Measurements from ENCODE around the gene ADAP1. TPM values are rescaled to one million over a fixed set of nuclear protein-coding genes. Genes with fewer than 3 reads are reported as not detected.
A peak's percentile ranks its signal among the peaks of the same experiment; 100 is the strongest.

Gene ADAP1
- total and polyA plus RNA-seq, 2 of the 13 experiments (the other 11 are each of a cell fraction or from before 2014, with no cell fraction given) = 10.5 to 24.6 TPM

GRCh38 chr7:991729-992656, 37.5 kb upstream of the ADAP1 start (continued):
- TF ChIP-seq FOXC1 (CRISPR knock-in tag; IDR thresholded peaks at IDR 0.05; ENCODE audit: borderline replicate concordance) (no peak), ZNF780A (CRISPR knock-in tag; IDR thresholded peaks at IDR 0.05) (no peak; the same call in 1 of the 2 replicates), ZC3H13 (CRISPR knock-in tag; IDR thresholded peaks at IDR 0.05) (0 out of 2 replicates have a peak, but pooled peaks have one; percentile 14), HOXA3 (CRISPR knock-in tag; IDR thresholded peaks at IDR 0.05) (0 out of 2 replicates have a peak, but pooled peaks have one; percentile 4), ZMYM3 (CRISPR knock-in tag; IDR thresholded peaks at IDR 0.05) (no peak), DPF2 (CRISPR knock-in tag; IDR thresholded peaks at IDR 0.05; ENCODE audit: borderline replicate concordance, low read depth) (no peak), ZNF740 (CRISPR knock-in tag; IDR thresholded peaks at IDR 0.05) (peak; percentile 85), ARNTL (CRISPR knock-in tag; IDR thresholded peaks at IDR 0.05) (no peak), GFI1 (CRISPR knock-in tag; IDR thresholded peaks at IDR 0.05; ENCODE audit: borderline replicate concordance) (0 out of 2 replicates have a peak, but pooled peaks have one; percentile 11), NAIF1 (CRISPR knock-in tag; IDR thresholded peaks at IDR 0.05; ENCODE audit: borderline replicate concordance) (no peak; the same call in 1 of the 2 replicates), ZFP82 (CRISPR knock-in tag; IDR thresholded peaks at IDR 0.05; ENCODE audit: borderline replicate concordance) (no peak), ZNF431 (CRISPR knock-in tag; IDR thresholded peaks at IDR 0.05; ENCODE audit: borderline replicate concordance, low read depth) (no peak), ZNF280D (CRISPR knock-in tag; IDR thresholded peaks at IDR 0.05) (no peak), SNAI1 (CRISPR knock-in tag; IDR thresholded peaks at IDR 0.05; ENCODE audit: borderline replicate concordance) (no peak), ZNF274 (CRISPR knock-in tag; IDR thresholded peaks at IDR 0.05) (no peak), ARNT2 (CRISPR knock-in tag; IDR thresholded peaks at IDR 0.05; ENCODE audit: low read depth) (0 out of 2 replicates have a peak, but pooled peaks have one; percentile 41), TAF15 (IDR thresholded peaks at IDR 0.05; ENCODE audit: low read depth, low read length, poor library complexity, severe bottlenecking) (peak; percentile 23), AHDC1 (CRISPR knock-in tag; IDR thresholded peaks at IDR 0.05; ENCODE audit: borderline replicate concordance) (no peak), ZSCAN31 (CRISPR knock-in tag; IDR thresholded peaks at IDR 0.05; ENCODE audit: low read depth) (peak; percentile 59)
